ENCODE data around the gene TMEM243. TPM values are rescaled to one million over a fixed set of nuclear protein-coding genes. Genes with fewer than 3 reads are reported as not detected.

The TMEM243 gene
- total and polyA plus RNA-seq, 2 experiments from 2014 or later, result 44.5 to 82.5 TPM

DNA sequence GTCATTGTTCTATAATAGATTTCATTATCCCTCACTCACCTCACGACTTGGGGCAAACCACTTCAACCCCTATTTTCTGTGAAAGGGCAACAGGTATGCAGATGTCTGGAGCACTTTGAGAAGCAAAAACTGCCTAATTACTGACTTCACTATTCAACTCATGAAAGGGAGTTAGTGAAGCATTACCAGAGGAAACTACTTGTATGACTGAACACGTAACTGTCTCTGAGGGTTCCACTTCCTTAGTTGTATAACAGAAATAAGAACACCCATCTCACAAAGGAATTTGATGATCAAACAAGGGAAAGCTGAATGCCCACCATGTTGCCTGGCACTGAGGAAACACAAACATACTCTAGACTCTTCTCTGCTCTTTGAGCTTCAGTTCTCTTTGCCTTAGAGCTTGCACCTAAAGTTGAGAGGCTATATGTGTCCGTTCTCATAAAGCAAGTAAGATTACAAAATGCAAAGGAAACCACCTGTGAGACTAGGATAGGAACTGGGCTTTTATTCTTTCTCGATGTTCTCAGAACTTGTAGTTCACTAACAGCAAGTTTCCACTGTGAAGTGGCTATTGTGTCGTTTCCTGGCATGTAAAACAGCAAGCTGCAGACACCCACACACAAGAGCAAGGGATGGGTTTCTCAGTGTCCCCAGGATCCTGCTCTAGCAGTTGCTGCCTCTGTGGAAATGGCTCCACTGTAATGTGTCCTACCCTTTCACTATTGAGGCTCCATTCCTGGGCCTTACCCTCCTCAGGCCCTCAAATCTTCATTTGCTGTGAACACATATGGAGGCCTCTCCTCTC, 2.6 kb downstream of the TMEM243 start:
- ATAC-seq, result no peak
- Histone ChIP-seq H3K27me3 (ENCODE audit: insufficient read depth) (peaks cover 14% of the 10 kb centered on the region), H4K20me1 (replicated peaks; ENCODE audit: insufficient read depth) (peaks cover 25% of the 10 kb centered on the region), H3K36me3 (ENCODE audit: insufficient read depth) (no peaks in the 10 kb centered on the region), H3F3A (replicated peaks; ENCODE audit: low read depth) (no peaks in the 10 kb centered on the region), H2AFZ (no peak overlapping the region), H3K79me2 (replicated peaks; ENCODE audit: insufficient read depth) (peaks cover 68% of the 10 kb centered on the region), H3K9me2 (ENCODE audit: insufficient read depth) (no peaks in the 10 kb centered on the region), H3K4me2 (no peak overlapping the region), H3K27ac (ENCODE audit: low read depth) (no peak overlapping the region), H3K4me3 (no peak overlapping the region), H3K4me1 (ENCODE audit: insufficient read depth) (peaks cover 14% of the 10 kb centered on the region)
- peaks cover 15% of the 10 kb centered on the region for H3K36me3 Mint-ChIP-seq (ENCODE audit: low read depth)
- peaks cover 3% of the 10 kb centered on the region; the same call in 2 of the 3 replicates for H3K9me3 Mint-ChIP-seq
- H3K27ac Mint-ChIP-seq, result no peak overlapping the region
- DNase-seq (ENCODE audit: low spot score), result no peak
- H3K4me3 Mint-ChIP-seq, result no peak overlapping the region
- TF ChIP-seq EZH2phosphoT487 (IDR thresholded peaks at IDR 0.05; ENCODE audit: unreplicated experiment) (no peak), JUNB (IDR thresholded peaks at IDR 0.05; ENCODE audit: unreplicated experiment) (no peak), NANOG (IDR thresholded peaks at IDR 0.05; ENCODE audit: borderline replicate concordance) (no peak), EZH2 (IDR thresholded peaks at IDR 0.05; ENCODE audit: low read depth, unreplicated experiment) (no peak), ZNF114 (CRISPR knock-in tag; IDR thresholded peaks at IDR 0.05) (no peak), STAT1 (IDR thresholded peaks at IDR 0.05; ENCODE audit: unreplicated experiment) (no peak), ZNF331 (CRISPR knock-in tag; IDR thresholded peaks at IDR 0.05; ENCODE audit: low read depth) (no peak), POLR2AphosphoS5 (IDR thresholded peaks at IDR 0.05; ENCODE audit: low read depth) (no peak), CREB1 (CRISPR knock-in tag; IDR thresholded peaks at IDR 0.05; ENCODE audit: low read depth) (no peak)
- TF ChIP-seq, protein P1, sequence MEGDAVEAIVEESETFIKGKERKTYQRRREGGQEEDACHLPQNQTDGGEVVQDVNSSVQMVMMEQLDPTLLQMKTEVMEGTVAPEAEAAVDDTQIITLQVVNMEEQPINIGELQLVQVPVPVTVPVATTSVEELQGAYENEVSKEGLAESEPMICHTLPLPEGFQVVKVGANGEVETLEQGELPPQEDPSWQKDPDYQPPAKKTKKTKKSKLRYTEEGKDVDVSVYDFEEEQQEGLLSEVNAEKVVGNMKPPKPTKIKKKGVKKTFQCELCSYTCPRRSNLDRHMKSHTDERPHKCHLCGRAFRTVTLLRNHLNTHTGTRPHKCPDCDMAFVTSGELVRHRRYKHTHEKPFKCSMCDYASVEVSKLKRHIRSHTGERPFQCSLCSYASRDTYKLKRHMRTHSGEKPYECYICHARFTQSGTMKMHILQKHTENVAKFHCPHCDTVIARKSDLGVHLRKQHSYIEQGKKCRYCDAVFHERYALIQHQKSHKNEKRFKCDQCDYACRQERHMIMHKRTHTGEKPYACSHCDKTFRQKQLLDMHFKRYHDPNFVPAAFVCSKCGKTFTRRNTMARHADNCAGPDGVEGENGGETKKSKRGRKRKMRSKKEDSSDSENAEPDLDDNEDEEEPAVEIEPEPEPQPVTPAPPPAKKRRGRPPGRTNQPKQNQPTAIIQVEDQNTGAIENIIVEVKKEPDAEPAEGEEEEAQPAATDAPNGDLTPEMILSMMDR (conservative IDR thresholded peaks at IDR 0.05; ENCODE audit: low read depth in 2 of 2), result no peak
- TF ChIP-seq, protein P2, sequence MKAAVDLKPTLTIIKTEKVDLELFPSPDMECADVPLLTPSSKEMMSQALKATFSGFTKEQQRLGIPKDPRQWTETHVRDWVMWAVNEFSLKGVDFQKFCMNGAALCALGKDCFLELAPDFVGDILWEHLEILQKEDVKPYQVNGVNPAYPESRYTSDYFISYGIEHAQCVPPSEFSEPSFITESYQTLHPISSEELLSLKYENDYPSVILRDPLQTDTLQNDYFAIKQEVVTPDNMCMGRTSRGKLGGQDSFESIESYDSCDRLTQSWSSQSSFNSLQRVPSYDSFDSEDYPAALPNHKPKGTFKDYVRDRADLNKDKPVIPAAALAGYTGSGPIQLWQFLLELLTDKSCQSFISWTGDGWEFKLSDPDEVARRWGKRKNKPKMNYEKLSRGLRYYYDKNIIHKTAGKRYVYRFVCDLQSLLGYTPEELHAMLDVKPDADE (IDR thresholded peaks at IDR 0.05), result no peak
- TF ChIP-seq, protein P3, sequence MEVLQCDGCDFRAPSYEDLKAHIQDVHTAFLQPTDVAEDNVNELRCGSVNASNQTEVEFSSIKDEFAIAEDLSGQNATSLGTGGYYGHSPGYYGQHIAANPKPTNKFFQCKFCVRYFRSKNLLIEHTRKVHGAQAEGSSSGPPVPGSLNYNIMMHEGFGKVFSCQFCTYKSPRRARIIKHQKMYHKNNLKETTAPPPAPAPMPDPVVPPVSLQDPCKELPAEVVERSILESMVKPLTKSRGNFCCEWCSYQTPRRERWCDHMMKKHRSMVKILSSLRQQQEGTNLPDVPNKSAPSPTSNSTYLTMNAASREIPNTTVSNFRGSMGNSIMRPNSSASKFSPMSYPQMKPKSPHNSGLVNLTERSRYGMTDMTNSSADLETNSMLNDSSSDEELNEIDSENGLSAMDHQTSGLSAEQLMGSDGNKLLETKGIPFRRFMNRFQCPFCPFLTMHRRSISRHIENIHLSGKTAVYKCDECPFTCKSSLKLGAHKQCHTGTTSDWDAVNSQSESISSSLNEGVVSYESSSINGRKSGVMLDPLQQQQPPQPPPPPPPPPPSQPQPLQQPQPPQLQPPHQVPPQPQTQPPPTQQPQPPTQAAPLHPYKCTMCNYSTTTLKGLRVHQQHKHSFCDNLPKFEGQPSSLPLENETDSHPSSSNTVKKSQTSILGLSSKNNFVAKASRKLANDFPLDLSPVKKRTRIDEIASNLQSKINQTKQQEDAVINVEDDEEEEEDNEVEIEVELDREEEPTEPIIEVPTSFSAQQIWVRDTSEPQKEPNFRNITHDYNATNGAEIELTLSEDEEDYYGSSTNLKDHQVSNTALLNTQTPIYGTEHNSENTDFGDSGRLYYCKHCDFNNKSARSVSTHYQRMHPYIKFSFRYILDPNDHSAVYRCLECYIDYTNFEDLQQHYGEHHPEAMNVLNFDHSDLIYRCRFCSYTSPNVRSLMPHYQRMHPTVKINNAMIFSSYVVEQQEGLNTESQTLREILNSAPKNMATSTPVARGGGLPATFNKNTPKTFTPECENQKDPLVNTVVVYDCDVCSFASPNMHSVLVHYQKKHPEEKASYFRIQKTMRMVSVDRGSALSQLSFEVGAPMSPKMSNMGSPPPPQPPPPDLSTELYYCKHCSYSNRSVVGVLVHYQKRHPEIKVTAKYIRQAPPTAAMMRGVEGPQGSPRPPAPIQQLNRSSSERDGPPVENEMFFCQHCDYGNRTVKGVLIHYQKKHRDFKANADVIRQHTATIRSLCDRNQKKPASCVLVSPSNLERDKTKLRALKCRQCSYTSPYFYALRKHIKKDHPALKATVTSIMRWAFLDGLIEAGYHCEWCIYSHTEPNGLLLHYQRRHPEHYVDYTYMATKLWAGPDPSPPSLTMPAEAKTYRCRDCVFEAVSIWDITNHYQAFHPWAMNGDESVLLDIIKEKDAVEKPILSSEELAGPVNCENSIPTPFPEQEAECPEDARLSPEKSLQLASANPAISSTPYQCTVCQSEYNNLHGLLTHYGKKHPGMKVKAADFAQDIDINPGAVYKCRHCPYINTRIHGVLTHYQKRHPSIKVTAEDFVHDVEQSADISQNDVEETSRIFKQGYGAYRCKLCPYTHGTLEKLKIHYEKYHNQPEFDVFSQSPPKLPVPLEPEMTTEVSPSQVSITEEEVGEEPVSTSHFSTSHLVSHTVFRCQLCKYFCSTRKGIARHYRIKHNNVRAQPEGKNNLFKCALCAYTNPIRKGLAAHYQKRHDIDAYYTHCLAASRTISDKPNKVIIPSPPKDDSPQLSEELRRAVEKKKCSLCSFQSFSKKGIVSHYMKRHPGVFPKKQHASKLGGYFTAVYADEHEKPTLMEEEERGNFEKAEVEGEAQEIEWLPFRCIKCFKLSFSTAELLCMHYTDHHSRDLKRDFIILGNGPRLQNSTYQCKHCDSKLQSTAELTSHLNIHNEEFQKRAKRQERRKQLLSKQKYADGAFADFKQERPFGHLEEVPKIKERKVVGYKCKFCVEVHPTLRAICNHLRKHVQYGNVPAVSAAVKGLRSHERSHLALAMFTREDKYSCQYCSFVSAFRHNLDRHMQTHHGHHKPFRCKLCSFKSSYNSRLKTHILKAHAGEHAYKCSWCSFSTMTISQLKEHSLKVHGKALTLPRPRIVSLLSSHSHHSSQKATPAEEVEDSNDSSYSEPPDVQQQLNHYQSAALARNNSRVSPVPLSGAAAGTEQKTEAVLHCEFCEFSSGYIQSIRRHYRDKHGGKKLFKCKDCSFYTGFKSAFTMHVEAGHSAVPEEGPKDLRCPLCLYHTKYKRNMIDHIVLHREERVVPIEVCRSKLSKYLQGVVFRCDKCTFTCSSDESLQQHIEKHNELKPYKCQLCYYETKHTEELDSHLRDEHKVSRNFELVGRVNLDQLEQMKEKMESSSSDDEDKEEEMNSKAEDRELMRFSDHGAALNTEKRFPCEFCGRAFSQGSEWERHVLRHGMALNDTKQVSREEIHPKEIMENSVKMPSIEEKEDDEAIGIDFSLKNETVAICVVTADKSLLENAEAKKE (CRISPR knock-in tag; IDR thresholded peaks at IDR 0.05), result no peak
- TF ChIP-seq, protein P4, sequence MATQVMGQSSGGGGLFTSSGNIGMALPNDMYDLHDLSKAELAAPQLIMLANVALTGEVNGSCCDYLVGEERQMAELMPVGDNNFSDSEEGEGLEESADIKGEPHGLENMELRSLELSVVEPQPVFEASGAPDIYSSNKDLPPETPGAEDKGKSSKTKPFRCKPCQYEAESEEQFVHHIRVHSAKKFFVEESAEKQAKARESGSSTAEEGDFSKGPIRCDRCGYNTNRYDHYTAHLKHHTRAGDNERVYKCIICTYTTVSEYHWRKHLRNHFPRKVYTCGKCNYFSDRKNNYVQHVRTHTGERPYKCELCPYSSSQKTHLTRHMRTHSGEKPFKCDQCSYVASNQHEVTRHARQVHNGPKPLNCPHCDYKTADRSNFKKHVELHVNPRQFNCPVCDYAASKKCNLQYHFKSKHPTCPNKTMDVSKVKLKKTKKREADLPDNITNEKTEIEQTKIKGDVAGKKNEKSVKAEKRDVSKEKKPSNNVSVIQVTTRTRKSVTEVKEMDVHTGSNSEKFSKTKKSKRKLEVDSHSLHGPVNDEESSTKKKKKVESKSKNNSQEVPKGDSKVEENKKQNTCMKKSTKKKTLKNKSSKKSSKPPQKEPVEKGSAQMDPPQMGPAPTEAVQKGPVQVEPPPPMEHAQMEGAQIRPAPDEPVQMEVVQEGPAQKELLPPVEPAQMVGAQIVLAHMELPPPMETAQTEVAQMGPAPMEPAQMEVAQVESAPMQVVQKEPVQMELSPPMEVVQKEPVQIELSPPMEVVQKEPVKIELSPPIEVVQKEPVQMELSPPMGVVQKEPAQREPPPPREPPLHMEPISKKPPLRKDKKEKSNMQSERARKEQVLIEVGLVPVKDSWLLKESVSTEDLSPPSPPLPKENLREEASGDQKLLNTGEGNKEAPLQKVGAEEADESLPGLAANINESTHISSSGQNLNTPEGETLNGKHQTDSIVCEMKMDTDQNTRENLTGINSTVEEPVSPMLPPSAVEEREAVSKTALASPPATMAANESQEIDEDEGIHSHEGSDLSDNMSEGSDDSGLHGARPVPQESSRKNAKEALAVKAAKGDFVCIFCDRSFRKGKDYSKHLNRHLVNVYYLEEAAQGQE (IDR thresholded peaks at IDR 0.05; ENCODE audit: unreplicated experiment), result no peak
- peaks cover 20% of the 10 kb centered on the region for H3K27me3 Mint-ChIP-seq (ENCODE audit: insufficient read depth, low read depth, poor library complexity)
- H3K4me1 Mint-ChIP-seq, result peaks cover 21% of the 10 kb centered on the region

Data from GM23338 (cell line).